Glomerular endothelial cell (primary cell): Measurements from ENCODE around the gene DAW1. TPM values are rescaled to one million over a fixed set of nuclear protein-coding genes. Genes with fewer than 3 reads are reported as not detected.
"Not testable (repeated sequence)": the region's sequence is repeated elsewhere in the genome, so short reads cannot be mapped to it uniquely, and the experiment has no call there.

Experiments used
- DNase-seq: peaks from one replicate; pipeline ENCODE4 v3.0.0-alpha.2; 2011; ENCODE audit warnings: low read depth, low spot score; ENCODE audit errors: extremely low read depth
- total RNA-seq: library from RNA; depleted of rRNA; stranded (reverse); fragments of >200 nt; gene quantifications from 2 replicates; pipeline ENCODE4 v1.2.3, GENCODE V29; 2015

The DAW1 gene, protein sequence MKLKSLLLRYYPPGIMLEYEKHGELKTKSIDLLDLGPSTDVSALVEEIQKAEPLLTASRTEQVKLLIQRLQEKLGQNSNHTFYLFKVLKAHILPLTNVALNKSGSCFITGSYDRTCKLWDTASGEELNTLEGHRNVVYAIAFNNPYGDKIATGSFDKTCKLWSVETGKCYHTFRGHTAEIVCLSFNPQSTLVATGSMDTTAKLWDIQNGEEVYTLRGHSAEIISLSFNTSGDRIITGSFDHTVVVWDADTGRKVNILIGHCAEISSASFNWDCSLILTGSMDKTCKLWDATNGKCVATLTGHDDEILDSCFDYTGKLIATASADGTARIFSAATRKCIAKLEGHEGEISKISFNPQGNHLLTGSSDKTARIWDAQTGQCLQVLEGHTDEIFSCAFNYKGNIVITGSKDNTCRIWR
- total RNA-seq: 0.58 TPM in 1 of 2 replicates, not detected in the other

DNA sequence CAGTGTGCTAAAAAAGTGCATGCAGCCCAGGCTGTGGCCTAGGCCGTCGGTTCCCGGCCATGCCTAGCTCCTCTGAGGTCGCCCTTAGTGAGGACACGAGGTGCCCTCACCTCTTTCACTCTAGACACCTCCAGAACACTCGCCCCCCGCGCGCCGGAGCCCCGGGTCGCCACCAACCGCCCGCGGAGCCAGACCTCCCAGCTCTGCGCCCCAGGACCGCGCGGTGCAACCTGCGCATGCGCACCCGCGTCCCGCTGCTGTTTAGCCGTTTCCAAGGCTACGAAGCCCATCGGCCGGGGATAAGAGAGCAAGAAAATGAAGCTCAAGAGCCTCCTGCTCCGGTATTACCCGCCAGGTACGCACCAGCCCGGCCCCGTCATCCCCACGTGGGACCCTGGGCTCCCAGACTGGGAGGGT is at the start of gene DAW1:
TSS of gene DAW1 (plus strand) at position 257 of the 417 bp plus-strand sequence. CDS start at position 316, 59 bp downstream.
- DNase-seq: no peak

DNA sequence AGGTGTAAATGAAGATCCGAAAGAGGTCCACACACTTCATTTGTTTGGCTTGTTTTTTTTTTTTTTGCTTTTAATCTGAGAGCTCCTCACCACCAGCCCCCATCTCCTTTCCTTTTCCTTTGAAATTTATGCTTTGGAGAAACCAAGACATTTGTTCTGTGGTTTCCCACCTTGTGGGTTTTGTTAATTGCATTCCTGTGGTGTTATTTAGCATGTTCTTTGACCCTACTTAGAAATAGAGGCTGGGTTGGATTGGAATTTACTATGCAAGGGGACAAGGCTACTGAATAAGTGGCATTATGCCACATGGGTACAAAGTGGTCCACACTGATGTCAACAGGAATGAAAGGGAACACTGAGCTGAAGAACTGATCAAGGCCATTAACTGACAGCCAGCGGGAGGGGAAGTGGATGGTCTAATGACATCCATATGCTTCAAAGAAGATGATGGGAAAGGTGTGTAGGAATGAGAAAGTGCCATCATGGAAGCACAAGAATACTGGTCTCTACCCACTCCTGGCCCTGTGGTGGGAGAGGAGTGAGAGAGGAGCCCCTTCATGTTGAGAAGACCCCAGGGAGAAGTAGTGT is 48.9 kb upstream of the DAW1 start:
- DNase-seq: no peak

DNA sequence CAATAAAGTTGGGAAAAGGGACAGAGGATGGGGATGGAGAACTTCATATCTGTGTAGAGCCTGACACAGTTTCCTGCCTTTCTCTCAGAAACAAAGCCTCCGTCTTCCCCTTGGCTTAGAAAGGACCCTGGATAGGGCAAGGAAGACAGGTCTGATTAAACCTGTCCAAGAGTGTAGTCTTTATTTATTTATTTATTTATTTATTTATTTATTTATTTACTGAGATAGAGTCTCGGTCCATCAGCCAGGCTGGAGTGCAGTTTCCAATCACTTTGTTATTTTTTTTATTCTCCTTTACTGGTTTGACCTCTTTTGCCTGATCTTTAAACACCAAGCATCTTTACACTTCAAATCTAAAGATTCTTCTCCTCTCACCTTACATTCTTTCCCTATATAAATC is 47.5 kb upstream of the DAW1 start:
- DNase-seq: no peak

DNA sequence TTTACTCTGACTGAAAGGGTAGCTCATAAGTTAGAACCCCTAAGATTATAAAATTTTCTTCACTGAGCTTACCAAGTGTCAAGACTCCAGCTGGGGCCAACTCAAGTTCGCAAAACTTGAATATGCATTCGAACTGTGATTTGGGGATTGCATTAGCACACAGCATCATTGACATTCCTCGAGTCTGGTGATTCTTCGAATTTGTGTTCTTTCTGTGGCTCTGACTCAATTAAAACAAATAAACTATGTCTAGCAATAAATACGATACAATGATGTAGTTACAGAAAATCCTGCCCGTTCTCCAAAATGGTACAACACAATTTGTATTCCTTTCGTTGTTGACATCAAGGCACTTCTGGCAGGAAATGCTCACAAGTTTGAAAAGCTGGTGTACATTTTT is 46.7 kb upstream of the DAW1 start:
- no peak for DNase-seq

DNA sequence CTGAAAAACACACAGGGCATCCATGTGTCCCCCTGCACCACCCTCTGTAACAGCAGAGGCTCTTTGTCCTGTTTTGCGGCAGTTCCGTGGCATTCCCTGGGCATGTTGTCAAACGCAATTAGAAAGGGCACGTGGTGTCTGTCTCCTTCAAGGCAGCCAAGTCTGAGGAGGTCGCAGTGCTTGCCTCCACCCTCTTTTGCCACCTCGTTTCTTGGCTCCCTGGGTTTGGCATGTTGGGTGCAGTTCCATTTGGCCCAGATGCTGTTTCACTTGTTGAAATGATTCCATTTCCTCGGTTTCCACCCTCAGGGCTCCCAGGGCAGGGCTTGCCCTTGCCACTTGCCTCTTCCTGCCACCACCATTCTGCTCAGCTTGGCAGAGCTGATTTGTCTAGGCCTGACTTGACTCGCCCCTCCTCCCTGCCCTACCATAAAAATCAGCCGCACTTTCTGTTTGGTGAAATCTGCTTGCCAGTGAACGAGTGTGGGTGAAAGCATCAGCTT is 45.4 kb upstream of the DAW1 start:
- DNase-seq: no peak

DNA sequence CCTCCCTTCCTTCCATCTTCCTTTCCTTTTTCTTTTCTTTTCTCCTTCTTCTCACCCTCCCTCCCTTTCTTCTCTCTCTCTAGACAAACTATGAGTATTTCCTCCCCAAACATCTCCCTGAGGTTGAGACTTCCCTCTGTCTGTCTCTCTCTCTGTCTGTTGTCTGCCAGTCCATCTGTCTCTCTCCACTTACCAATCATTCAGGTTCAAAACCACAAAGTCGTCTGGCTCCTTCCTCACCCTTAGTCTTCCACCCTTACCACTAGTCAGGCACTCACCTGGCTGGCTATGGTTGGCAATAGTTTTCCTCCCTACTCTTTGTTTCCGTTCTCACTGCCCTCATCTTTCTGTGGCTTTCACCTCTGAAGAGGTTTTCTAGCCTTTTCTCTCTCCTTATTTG is 44.9 kb upstream of the DAW1 start:
- no peak for DNase-seq

DNA sequence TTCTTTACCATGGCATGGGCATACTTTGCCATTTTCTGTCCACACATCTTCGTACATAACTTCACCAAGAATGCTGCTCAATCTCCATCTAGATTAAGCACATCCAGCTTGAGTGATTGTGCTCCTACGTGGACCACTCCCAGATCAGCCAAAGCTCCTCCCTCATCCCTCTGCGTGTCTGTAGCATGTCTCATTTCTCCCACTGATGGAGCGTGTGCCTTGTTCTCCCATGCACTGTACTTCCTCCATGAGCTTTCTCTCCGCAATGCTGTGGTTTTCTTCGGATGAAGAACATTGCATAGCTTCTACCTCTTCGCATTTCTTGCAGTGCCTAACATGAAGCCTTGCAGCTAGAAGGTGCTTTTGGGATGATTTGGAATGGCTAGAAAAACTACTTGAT is 44.3 kb upstream of the DAW1 start:
- no peak for DNase-seq

DNA sequence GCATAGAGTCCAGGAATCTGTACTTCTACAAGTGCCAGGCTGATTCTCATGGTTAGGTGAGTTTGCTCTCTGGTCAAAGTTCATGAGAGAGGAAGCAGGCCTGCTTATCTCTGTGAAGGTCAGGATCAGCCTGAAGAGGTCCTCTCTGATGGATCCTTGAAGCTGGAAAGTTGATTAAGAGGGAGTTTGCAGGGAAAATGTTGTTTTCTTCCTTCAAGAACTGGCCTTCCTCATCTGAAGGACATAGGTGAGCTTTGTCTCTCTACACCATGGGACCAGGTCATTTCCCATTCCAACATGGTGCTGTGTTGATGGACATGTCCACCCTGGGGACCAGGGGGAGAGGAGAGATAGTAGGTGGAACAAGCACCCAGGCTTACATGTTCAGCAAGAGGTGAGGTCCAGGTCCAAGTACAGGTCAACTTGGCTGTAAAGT is 42.9 kb upstream of the DAW1 start:
- no peak for DNase-seq

DNA sequence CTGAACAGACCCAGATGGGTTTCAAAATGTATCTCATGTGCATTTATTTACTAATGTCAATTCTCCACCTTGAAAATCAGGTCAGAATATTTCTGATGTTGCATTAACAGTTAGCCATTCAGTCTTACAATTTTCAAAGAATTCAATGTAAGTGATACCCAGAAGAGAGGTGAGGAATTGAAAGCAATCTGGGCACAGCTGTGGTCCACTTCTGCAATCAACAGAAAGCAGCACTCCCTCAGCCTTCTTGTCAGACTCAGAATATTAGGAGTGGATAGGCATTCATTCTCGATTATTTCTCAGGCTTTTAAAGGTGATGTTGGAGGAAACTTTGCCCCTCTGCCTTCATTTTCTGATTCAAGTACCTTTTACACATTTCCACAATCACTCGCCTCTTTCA is 42.1 kb upstream of the DAW1 start:
- no peak for DNase-seq

GRCh38 chr2:227834423-227834822 is 37.0 kb upstream of the DAW1 start:
- DNase-seq: no peak

DNA sequence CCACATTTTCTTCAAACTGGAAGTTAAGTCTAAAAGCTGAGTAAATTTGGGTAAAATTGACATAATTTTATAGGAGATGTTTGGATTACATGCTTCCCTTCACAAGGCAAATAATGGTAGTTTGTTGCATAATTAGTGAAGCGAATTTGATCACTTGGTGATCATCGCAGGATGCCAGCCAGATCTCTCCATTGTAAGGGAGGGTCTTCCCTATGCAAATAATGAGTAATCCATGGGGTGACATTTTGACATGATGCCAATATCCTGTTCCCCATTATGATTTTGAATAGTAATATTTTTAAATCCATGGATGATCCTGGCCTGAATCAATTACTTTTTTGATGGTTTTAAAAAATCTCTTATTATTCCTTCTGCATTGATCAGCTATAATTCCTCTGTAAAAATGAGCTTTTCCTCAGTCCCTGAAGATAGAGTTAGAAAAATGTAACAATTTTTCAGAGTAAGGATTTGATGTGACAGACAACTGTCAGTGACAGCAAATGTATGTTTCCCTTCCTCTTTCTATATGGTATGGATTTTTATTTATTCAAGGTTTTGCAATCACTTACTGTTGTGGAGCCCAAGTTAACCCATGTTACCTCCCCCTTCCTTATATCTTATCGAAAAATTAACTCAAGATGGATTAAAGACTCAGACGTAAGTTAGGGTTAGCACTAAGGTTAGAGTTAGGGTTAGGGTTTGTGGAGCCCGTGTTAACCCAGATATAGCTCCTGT is 36.3 kb upstream of the DAW1 start:
- DNase-seq: no peak

- not testable (repeated sequence) for DNase-seq
These were observed 31.9 kb upstream of the DAW1 start for GRCh38 chr2:227839339-227840129.

- no peak for DNase-seq
These were observed 24.6 kb upstream of the DAW1 start for GRCh38 chr2:227846831-227847230.

- DNase-seq: no peak
These were observed 23.3 kb upstream of the DAW1 start for GRCh38 chr2:227848146-227848545.

- no peak for DNase-seq
These were observed 22.8 kb upstream of the DAW1 start for GRCh38 chr2:227848586-227848985.

DNA sequence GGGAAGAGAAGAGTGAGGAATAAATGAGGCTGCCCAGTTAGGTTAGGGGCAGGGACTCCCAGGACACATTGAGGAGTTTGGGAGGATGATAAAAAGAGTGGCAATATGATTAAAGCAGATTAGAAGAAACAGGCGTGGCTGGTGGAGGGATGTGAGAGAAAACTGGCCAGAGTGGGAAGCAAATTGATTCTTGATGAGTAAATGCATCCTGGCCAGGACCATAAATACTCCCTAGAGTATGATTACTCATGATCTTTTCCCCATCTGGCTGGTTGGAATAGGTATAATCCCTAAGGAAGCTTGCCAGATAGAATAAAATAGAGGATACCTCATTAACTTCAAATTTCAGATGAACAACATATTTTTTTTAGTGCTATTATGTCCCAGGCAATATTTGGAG is 21.5 kb upstream of the DAW1 start:
- DNase-seq: no peak

DNA sequence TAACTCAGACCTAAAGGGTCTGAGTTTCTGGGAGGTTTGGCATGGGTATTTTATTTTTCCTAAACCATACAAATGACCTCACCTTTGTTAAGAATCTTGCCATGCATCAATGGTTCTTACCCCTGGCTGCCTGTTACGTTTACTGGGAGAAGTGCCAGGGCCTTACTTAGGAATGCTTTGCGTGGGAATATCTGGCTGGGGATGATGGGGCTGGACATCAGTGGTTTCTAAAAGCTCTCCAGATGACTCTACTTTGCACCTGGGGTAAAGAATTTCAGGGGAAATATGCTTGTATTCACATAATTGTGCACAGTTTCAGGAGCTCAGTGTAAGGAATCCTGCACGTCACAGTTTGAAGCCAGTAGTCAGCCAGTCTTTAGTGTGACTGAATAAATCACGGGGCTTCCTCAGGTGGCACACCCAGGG is 18.2 kb upstream of the DAW1 start:
- no peak for DNase-seq

- no peak for DNase-seq
These were observed 17.6 kb upstream of the DAW1 start for GRCh38 chr2:227853765-227854271.

DNA sequence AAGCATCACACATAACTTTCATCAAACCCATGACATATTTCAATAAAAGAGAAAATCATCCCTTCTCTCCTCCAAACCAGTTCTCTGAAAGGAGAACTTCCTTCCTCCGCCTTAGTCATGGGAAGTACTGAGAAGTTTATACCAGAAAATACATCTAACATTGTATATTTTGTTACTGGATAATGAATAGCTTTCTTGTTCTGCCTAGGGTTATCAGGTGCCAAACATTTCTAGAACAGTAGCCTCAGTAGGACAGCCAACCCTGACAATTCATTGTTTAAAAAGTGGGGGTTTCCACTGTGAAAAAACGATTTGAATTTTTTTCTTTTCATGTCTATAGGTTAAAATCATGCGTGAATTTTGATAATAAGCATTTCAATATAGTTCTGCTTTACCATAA is 16.0 kb upstream of the DAW1 start:
- no peak for DNase-seq

DNA sequence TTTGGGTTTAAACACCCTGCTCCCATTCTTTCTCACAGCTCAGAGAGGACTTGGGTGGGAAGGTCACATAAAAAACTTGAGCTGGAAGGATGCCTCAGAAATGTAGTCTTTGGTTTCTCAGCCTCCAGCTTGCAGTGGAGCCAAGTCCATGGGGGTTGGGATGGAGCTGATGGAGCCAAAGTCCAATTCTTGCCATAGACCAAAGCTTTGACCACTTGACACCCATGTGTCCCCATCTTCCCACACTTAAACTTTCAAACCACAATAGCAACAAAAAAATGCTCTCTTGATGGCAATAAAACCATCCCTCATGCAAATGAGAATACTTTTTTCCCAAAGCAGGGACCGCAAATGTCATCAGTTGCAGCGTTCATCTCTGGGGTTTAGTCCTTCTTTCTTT is 14.7 kb upstream of the DAW1 start:
- no peak for DNase-seq
